ENCODE measurements around the gene IGSF9.

GRCh38 chr1:159951016-159951415 lies 5.6 kb upstream of the IGSF9 start:
- TF ChIP-seq POLR2A (IDR thresholded peaks at IDR 0.05) (no peak), CTCF (IDR thresholded peaks at IDR 0.05) (no peak)

Data from thyroid gland (tissue), 4 donors.